ENCODE measurements around the gene IFFO2. TPM values are rescaled to one million over a fixed set of nuclear protein-coding genes. Genes with fewer than 3 reads are reported as not detected.

Gene IFFO2
- total RNA-seq, 1 donor from 2014 or later, result 6.8 TPM

GRCh38 chr1:18941221-18942141, 15.0 kb downstream of the IFFO2 start:
- DNase-seq (ENCODE audit: extremely low spot score, unreplicated experiment), result no peak
- Mint-ChIP-seq H3K27ac (ENCODE audit: unreplicated experiment) (peak overlapping the region; percentile 60), H3K36me3 (ENCODE audit: unreplicated experiment) (no peaks in the 10 kb centered on the region), H3K27me3 (ENCODE audit: unreplicated experiment) (no peaks in the 10 kb centered on the region), H3K4me1 (ENCODE audit: unreplicated experiment) (peaks cover 64% of the 10 kb centered on the region), H3K4me3 (ENCODE audit: unreplicated experiment) (no peak overlapping the region), H3K9me3 (ENCODE audit: unreplicated experiment) (no peaks in the 10 kb centered on the region)
- no peak for TF ChIP-seq CTCF (IDR thresholded peaks at IDR 0.05)

GRCh38 chr1:18940303-18941020, 16.0 kb downstream of the IFFO2 start:
- H3K27me3 Mint-ChIP-seq (ENCODE audit: unreplicated experiment), result no peaks in the 10 kb centered on the region
- no peaks in the 10 kb centered on the region for H3K9me3 Mint-ChIP-seq (ENCODE audit: unreplicated experiment)
- DNase-seq (ENCODE audit: extremely low spot score, unreplicated experiment), result no peak
- H3K4me3 Mint-ChIP-seq (ENCODE audit: unreplicated experiment), result no peak overlapping the region
- no peak for TF ChIP-seq CTCF (IDR thresholded peaks at IDR 0.05)
- H3K36me3 Mint-ChIP-seq (ENCODE audit: unreplicated experiment), result no peaks in the 10 kb centered on the region
- H3K4me1 Mint-ChIP-seq (ENCODE audit: unreplicated experiment), result peaks cover 58% of the 10 kb centered on the region
- H3K27ac Mint-ChIP-seq (ENCODE audit: unreplicated experiment), result peak overlapping the region; percentile 60

- Mint-ChIP-seq H3K36me3 (ENCODE audit: unreplicated experiment) (no peaks in the 10 kb centered on the region), H3K27ac (ENCODE audit: unreplicated experiment) (no peak overlapping the region), H3K4me3 (ENCODE audit: unreplicated experiment) (no peak overlapping the region), H3K4me1 (ENCODE audit: unreplicated experiment) (peaks cover 51% of the 10 kb centered on the region), H3K9me3 (ENCODE audit: unreplicated experiment) (no peaks in the 10 kb centered on the region), H3K27me3 (ENCODE audit: unreplicated experiment) (no peaks in the 10 kb centered on the region)
- no peak for DNase-seq (ENCODE audit: extremely low spot score, unreplicated experiment)
- no peak for TF ChIP-seq CTCF (IDR thresholded peaks at IDR 0.05)
Observed at GRCh38 chr1:18939398-18940302, 16.8 kb downstream of the IFFO2 start.

GRCh38 chr1:18938707-18939070, 17.8 kb downstream of the IFFO2 start:
- no peak for DNase-seq (ENCODE audit: extremely low spot score, unreplicated experiment)
- Mint-ChIP-seq H3K27ac (ENCODE audit: unreplicated experiment) (no peak overlapping the region), H3K9me3 (ENCODE audit: unreplicated experiment) (no peaks in the 10 kb centered on the region), H3K27me3 (ENCODE audit: unreplicated experiment) (no peaks in the 10 kb centered on the region), H3K4me3 (ENCODE audit: unreplicated experiment) (no peak overlapping the region), H3K36me3 (ENCODE audit: unreplicated experiment) (no peaks in the 10 kb centered on the region), H3K4me1 (ENCODE audit: unreplicated experiment) (peaks cover 49% of the 10 kb centered on the region)
- TF ChIP-seq CTCF (IDR thresholded peaks at IDR 0.05), result no peak
